Central memory CD4-positive, alpha-beta T cell (primary cell): ENCODE data around the gene TMEM121.

Experiments
- DNase-seq: peaks from one replicate; pipeline ENCODE4 v3.0.0; 2022

Gene TMEM121

DNA sequence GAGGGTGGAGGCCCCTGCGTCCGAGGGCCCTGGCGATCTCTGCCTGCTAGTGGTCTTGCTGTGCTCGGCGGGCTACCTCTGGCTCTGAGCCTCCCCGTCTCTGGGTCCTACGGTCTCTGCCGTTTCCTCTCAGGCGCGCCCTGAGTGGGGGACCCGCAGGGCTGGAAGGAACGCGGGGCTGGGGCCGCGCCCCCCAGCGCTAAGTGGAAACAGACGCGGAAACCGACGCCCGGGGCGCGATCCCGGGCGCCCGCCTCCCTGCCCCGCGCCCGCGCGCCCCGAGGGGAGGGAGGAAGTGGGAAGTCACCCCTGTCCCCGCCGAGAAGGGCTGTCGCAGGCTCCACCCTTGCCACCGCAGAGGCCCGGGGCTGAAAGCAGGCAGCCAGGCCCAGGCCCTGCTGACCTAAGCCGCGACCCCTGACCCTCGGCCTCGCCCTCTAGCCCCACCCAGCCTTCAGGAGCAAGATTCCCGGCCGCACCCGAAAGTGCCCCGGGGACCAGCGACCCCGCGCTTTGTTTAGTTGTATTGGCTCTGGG is 38.9 kb upstream of the TMEM121 start:
- peak; percentile 88 for DNase-seq

DNA sequence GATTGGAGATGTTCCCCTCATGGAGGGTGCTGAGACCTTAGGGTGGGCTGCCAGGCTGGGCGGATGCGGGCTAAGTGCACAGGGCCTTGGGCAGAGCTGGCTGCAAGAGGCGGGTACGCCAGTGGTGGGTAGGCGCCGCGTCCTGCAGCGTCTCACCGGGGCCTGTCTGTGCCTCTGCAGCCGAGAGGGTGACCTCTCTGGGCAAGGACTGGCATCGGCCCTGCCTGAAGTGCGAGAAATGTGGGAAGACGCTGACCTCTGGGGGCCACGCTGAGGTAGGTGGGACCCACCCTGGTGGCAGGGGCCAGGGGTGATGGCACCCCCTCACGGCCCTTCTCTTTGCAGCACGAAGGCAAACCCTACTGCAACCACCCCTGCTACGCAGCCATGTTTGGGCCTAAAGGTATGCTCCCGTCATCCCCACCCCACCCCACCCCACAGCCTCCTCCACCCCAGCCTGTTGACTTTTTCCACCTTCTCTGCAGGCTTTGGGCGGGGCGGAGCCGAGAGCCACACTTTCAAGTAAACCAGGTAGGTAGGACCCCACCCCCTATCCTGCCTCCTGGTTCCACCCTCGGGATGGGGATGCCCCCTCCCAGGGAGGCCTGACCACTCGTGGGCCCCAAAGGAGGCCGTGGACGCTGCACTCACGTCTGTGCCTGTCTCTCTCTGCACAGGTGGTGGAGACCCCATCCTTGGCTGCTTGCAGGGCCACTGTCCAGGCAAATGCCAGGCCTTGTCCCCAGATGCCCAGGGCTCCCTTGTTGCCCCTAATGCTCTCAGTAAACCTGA is 38.2 kb upstream of the TMEM121 start:
- DNase-seq = no peak

DNA sequence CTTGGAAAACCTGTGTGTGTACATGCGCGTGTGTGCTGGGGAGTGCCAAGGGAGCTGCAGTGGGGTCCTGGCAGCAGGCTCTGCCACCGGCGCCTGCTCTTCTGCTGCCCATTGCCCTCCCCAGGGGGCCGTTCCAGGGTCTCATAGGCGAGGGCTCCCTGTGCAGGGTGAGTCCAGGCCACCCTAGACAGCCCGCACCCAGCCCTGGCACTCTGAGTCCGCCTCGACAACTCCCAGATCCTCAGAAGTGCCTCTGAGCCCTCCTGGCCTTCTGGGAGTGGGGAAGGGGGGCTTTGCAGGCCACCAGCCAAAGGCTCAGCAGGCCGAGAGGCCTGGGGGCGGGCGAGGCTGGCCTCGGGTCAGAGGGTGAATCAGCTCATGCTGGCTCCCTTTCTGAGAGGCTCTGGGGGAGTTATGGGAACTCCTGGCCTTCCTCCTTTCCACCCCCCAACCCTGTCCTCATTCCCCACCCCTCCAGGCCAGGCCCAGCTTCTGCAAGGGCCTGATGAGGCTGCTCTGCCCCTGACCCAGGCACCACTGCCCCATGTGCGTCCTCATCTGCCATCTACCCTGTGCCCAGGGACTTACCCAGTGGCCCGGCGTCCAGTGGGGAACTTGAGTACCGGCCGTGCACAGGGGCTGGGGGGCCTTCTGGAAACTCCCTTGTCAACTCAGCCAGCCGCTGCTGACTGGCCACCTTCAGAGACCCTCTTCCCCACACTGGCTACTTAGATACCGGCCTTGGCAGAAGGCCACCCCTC is 37.4 kb upstream of the TMEM121 start:
- no peak for DNase-seq

DNA sequence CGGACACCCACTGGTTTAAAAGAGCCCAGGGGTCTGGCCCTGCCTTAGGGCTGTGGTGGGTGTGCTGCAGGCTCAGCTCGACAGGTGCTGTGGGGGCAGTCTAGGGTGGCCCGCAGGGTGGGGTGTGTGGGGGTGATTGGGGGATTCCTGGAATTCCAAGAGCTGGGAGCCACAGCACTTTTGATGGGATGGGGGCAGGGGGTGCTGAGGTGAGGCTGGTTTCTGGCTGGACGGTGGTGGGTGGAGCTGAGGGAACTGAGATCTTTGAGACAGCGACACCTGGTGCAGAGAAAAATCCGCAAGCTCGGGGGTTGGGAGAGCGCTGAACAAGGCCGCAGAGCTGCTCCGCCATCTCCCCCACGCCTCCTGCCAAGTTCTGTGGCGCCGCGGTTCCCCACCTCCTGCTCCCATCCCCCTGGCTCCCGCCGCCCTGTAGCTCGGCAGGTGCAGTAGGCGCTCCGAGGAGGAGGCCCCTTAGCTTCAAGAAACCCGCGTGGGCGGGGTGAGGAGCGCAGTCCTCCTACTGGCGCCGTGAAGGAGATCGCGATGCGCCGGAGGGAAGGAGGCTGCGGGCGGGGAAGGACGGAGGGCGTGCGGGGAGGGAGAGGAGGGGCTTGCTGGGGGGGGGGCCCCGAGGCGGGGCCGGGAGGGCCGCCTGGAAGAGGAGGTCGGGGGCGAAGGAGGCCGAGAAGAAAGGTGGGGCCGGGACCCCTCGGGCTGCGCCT is 36.7 kb upstream of the TMEM121 start:
- peak; percentile 89 for DNase-seq

DNA sequence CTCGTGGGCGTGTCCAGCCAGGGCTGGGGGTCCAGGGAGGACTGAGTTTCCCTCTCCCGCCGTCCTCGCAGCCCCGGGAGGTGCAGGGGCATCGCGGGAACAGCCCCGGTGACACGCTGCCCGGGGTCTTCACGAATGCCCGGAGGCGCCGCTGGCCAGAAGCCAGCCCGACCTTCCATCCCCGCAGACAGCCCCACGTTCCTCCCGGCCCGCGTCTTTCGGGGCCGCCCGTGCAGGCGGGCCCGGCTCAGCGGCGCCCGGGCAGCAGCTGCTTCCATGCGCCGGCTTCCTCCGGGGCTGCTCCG is 36.2 kb upstream of the TMEM121 start:
- no peak for DNase-seq

DNA sequence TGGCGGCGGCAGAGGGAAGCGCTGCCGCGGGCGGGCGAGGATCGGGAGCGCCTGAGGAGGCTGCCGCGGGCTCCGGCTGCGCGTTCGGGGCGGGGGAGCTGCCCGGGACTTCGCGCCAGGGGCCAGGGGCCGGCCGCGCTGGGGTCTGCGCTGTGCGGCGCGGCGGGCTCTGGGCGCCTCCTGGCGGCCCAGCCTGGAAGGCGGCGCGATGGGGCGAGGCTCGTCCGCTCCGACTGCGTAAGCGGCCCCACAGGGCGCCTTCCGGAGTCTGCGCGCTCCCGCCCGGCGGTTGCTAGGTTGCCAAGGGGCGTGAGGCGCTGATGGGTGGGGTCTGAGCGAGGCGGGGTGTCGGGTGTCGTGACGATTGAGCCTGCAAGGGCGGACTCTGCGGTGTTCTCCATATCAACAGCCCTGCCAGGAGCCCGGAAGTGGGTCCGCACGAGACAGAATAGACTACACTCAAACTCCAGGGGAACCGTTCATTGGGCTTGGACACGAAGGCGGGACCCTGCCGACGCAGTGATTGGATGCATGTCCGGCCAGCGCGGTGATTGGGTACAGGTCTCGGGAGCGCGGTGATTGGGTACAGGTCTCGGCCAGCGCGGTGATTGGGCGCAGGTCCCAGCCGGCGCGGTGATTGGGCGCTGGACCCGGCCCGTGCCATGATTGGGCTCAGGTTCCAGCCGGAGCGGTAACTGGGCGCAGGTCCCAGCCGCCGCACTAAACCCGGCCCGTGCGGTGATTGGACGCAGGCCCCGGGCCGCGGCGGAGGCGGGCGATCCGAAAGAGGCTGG is 35.6 kb upstream of the TMEM121 start, which contains the start of gene TEDC1:
Gene TEDC1, plus strand, starts transcription at position 675 of the 794 bp plus-strand sequence. CDS start 130 bp downstream, outside the sequence.
- peak; percentile 100 for DNase-seq

DNA sequence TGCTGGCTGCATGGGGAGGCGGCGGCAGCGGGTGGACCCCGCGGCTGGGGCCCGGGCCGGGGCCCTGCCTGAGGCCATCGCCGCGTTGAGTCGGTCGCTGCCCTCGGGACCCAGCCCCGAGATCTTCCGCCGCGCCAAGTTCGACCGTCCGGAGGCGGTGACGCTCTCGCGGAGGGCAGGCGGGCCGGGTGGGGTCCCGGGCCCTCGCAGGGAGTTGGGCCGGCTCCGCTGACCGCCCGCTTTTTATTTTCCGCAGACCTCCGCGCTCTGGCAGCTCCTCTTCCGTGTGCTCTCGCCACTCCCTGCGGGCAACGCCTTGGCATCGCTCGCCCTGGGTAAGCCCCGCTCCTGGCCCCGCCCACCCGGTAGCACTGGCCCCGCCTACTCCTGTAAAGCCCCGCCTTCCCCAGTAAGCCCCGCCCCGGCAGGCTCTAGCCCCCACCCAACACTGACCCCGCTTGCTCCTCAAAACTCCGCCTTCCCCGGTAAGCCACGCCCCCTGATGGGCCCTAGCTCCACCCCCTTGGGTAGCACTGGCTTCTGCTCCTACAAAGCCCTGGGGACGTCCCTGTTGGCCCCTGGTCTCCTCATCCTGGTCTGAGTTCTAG is 34.9 kb upstream of the TMEM121 start:
- peak; percentile 76 for DNase-seq

DNA sequence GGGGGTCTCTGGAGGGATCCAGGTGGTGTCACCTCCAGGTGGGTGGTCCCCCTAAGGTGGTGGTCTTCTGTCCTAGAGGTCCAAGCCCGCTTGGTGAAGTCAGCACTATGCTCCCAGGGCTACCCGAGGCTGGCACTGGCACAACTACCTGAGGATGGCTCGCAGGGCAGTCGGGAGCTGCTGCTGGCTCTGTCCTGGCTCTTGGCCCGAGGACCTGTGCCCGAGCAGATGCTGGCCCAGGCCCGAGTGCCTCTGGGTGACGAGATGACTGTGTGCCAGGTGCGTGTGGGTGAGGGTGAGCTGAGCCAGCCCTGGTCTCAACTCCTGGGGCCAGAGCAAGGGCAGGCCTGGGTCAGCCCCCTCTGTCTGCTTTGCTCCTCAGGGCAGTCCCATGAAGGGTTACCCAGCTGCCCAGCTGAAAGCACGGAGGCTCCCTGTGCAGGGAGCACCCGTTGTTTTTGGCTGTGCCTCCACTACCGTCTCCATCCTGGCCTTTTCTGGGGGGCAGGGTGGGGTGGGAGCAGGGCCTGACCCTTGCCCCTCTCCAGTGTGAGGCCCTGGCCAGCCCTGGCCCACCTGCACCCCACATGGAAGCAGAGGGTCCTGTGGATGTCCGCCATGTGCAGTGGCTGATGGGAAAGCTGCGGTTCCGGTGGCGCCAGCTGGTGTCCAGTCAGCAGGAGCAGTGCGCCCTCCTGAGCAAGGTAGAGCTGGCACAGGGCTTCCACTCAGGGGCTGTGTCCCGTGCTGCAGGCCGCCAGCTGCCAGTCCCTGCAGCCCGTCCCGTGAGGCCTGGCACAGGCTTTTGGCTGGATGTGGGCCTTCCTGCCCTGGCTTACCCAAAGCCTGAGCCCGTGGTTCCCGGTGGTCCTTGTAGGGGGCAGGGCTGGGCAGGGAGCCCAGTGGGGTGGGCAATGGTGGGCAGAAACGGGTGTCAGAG is 34.1 kb upstream of the TMEM121 start:
- DNase-seq = no peak

DNA sequence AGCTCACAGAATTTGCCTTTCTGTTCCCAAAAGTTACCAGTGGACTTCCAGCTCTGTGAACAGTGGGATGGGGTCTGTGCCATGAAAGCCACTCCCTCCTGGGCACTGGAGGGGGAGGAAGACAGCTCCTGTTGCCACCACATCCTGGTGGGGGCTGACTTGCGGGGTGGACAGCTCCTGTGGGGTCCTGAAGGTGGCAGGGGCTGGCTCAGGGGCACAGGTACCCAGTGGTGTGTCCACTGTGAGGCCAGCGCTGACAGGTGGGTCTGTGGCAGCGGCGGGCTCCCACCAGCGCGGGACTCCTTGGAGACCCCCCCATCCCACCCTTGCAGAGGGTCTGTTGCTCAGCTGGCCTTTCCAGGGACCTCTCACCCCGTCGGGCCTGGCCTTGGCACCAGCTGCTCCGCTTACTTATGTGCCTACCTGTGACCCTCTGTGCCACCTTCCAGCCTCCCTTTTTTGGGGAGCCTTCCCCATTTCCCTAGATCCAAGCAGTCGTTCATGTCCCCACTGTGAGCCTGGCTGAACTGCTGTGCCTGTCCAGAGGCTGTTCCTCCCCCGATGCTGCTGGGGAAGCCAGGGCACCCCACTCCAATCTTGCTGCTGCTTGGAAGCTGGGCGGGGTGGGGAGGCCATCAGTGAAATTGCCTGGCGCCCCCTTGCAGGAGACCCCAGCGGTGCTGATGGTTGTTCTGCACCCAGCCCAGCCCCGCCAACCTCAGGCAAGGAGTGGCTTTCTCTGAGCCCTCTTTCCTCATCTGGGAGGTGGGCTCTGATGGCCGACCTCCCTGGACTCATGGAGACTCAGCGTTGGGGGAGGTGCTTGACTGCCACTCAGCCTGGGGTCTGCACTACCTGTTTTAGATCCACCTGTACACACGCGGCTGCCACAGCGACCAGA is 33.2 kb upstream of the TMEM121 start:
- DNase-seq = no peak

DNA sequence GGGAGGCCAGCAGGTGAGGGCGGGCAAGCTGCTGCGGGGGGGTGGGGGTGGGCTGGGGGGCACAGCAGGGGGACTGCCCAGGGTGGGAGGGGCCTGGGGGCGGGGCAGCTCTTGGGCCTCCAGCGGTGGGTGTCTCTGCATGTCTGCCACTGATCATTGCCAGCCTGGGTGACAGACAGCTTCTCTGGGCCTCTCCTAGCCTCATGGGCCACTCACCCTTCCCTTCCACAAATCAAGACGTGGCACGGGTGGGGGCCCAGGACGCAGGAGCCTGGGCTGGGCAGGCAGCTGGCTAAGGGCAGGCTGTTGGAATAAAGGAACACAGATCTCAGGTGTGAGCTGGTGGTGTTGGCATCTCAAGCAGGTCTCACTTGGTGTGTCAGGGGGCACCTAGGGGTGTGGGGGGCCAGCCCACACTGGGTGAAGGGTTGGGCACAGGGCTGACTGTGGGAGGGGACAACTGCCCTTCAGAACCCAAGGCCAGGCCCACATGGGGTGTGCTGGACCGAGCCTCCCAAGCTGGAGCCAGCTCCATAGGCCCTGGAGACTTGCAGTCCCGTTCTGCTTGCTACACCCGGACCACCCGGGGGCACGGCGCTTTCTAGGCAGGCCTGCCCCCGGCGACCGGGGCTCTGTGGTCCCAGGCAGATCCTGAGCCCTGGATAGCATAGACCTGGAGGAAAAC is 32.3 kb upstream of the TMEM121 start:
- DNase-seq = no peak

DNA sequence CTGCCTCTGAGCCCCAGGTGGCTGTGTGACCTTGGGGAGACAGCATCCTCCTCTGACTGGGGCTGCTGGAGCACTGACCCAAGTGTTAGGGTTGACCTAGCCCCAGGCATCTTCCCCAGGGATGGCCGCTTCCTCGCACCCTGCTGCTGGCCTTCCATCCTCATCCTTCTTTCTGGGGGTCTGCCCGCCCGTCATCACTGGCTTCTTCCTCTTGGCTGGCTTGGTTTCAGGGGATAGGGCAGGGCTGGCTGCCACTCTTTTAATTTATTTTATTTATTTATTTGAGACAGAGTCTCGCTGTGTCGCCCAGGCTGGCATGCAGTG is 31.8 kb upstream of the TMEM121 start:
- DNase-seq = no peak

DNA sequence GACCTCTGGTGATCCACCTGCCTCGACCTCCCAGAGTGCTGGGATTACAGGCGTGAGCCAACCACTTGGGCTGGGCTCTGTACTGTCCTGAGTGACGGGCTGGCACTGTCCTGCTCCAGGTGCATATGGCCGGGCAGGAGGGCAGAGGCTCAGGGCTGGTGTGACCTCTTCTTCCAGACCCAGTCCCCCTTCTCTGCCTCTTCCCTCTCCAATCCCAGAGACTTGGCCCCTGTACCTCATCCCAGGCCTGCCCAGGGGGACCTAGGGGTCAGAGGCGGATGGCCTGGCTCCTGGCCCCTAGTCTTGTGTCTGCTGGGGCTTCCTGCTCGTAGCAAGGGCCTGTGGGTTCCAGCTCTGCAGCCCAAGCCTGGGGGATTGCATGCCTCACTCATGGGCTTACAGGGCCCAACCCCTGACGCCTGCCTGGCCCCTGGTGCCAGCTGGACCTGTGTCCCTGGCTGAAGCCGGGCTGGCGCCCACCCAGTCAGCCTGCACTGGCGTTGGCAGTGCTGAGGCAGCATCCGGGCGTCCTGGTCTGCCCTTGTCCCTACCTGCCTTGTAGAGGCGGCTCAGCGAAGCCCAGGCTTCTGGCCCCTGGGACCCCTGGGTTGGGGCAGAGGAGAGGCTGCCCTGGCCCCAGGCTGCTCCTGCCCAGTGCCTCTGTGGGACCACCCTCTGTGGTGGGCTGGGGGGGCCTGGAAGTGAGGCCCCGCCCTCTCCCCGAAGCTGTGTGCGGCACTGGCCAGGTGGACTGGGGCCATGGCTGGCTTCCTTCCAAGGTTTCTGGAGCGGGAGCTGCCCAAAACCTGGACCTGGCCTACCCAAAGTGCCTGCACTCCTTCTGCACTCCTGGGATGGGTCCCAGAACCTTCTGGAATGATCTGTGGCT is 31.0 kb upstream of the TMEM121 start:
- DNase-seq = no peak

DNA sequence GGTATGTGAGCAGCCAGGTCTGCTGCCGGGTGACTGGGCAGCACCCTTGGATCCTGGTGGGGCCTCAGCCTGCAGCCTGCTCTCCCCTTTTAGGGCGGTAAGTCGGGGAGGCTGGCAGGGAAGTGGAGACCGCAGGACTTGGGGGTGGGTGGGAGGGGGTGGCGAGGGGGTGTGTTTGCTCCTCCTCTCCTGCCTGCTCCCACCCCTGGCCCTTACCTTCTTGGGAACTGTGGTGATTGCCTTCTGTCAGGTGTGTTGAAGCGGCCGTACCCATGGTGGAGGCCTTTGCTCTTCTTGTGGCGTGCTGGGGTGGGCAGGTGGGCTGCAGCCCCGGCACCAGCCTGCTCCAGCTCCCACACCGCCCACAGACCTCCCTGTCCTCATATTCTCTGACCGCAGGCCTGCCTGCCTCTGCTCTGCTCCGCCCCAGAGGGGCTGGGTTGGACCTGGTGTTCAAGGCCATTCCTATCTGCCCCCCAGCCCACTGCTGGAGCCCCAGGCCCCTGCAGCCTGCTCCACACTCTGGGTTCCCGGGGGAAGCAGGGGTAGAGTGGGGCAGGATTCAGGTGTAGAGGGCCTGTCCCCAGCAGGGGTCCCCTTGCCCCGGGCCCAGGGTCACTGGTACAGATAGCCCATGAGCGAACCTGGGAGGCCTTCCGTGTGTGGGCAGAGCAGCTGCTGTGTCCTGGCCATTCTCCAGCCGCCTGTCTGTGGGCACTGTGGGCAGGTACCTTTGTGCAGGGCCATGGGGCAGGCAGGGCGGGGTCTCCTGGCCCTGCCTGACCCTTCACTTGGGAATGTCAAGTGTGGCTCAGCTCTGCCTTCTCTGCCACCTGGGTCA is 30.2 kb upstream of the TMEM121 start:
- no peak for DNase-seq

DNA sequence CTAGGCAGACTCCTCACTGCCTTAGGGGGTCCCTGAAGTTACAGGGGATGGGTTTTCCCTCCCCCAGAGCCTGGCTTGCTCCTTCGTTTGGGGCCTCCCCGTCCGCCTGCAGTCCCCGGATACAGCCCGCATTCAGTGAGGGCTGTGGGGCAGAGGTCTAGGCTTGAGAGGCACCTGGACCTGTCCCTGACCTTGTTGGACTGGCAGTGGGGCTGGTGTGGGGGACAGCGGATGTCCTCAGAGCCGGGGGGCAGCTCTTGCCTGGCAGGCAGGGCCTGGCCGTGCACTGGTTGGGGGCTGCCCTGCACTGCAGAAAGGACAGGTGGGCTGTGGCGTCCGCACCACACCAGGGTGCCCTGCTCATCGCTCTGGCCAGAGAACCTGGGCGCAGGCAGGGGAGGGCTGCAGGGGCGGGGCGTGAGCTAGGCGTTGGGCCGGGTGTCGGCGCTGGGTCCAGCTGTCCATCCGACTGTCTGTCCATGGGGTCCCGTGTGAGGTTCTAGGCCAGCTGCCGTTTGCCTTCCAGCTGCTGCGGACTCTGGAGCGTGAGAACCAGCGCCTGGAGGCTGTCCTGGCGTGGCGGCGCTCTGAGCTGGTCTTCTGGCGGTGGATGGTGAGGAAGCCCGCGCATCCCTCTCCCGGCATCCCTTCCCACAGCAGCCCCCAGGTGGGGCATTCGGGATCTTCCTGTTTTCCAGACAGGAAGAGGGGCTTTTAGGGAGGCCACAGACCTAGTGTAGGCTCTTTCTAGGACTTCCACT is 29.4 kb upstream of the TMEM121 start:
- no peak for DNase-seq

DNA sequence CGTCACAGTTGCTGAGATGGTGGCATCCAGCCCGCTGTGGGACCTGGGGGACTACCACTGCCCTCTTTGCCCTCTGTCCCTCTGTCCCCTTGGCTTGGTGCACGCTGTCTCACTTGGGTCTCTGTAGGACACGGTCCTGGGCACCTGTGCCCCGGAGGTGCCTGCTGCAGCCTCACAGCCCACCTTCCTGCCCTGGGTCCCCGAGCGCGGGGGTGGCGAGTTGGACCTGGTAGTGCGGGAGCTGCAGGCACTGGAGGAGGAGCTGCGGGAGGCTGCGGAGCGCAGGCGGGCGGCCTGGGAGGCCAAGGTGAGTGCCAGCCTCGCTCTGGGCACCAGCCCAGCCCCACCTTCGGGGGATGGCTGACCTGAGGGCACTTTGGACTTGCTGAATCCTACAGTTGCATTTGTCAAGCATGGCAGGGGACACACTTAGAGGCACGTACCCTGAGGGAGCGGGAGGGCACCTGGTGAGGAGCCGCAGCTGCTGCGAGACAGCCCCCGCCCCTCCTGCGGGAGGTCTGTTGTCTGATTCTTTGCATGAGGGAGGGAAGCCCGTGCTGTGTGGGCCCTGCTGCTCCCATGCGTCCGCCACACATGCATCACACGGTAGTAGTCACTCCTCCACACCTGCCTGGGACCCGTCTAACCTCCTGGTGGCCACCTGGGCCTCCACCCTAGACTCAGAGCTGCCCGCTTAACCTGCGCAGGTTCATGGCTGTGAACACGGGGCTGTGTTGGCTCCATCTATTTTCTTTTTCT is 28.5 kb upstream of the TMEM121 start:
- DNase-seq = no peak
